MM.1S (cell line): ENCODE data around the gene SLC16A12.

Source experiments
- DNase-seq: peaks from one replicate; pipeline ENCODE4 v3.0.0-alpha.2; 2015
- H2AFZ ChIP-seq: fragments of 300-600 bp; sonication (generic); 2 replicates; pipeline ENCODE4 v1.6.0; 2016; ENCODE audit warnings: antibody characterized with exemption, low read length
- H3F3A ChIP-seq: fragments of 300-600 bp; sonication (generic); 2 replicates; pipeline ENCODE4 v1.6.1; 2016; ENCODE audit warnings: mild to moderate bottlenecking, antibody characterized with exemption, low read length, moderate library complexity, mixed read lengths; ENCODE audit not compliant: insufficient read depth
- H3K27ac ChIP-seq: fragments of 300-600 bp; sonication (generic); 2 replicates; pipeline ENCODE4 v1.5.1; 2016; ENCODE audit warnings: mild to moderate bottlenecking, low read length
- H3K27me3 ChIP-seq: fragments of 300-600 bp; sonication (generic); replicated peaks from 2 replicates; pipeline ENCODE4 v1.6.0; 2016; ENCODE audit warnings: low read length; ENCODE audit not compliant: insufficient read depth
- H3K36me3 ChIP-seq: fragments of 300-600 bp; sonication (generic); replicated peaks from 2 replicates; pipeline ENCODE4 v1.6.1; 2016; ENCODE audit warnings: mild to moderate bottlenecking, low read length, mixed read lengths; ENCODE audit not compliant: insufficient read depth
- H3K4me1 ChIP-seq: fragments of 300-600 bp; sonication (generic); 2 replicates; pipeline ENCODE4 v1.6.1; 2016; ENCODE audit warnings: low read length, mixed read lengths
- H3K4me2 ChIP-seq: fragments of 300-600 bp; sonication (generic); 2 replicates; pipeline ENCODE4 v1.6.0; 2016; ENCODE audit warnings: low read depth, low read length
- H3K4me3 ChIP-seq: fragments of 300-600 bp; sonication (generic); 2 replicates; pipeline ENCODE4 v1.5.1; 2016; ENCODE audit warnings: low read length, mixed read lengths
- H3K79me2 ChIP-seq: fragments of 300-600 bp; sonication (generic); 2 replicates; pipeline ENCODE4 v1.6.1; 2016; ENCODE audit warnings: mixed run types, low read length, mixed read lengths
- H3K9ac ChIP-seq: fragments of 300-600 bp; sonication (generic); 2 replicates; pipeline ENCODE4 v1.6.1; 2016; ENCODE audit warnings: low read length, mixed read lengths
- H3K9me2 ChIP-seq: fragments of 300-600 bp; sonication (generic); replicated peaks from 2 replicates; pipeline ENCODE4 v1.6.1; 2016; ENCODE audit warnings: mild to moderate bottlenecking, low read length, mixed read lengths; ENCODE audit not compliant: insufficient read depth
- H3K9me3 ChIP-seq: fragments of 300-600 bp; sonication (generic); replicated peaks from 2 replicates; pipeline ENCODE4 v1.6.1; 2016; ENCODE audit warnings: mild to moderate bottlenecking, low read length, mixed read lengths; ENCODE audit not compliant: insufficient read depth
- H4K20me1 ChIP-seq: fragments of 300-600 bp; sonication (generic); 2 replicates; pipeline ENCODE4 v1.6.1; 2016; ENCODE audit warnings: mild to moderate bottlenecking, low read length, moderate library complexity, mixed read lengths; ENCODE audit not compliant: insufficient read depth
- CTCF ChIP-seq: fragments of 300-600 bp; sonication (generic); IDR thresholded peaks from 2 replicates; pipeline ENCODE4 v1.5.1; 2016; ENCODE audit warnings: antibody characterized with exemption, low read length, mixed read lengths
- EZH2 ChIP-seq: fragments of 300-600 bp; sonication (generic); optimal IDR thresholded peaks from 2 replicates; pipeline ENCODE3; 2017; ENCODE audit warnings: low read depth, mild to moderate bottlenecking, antibody characterized with exemption, low read length, mixed read lengths
- EZH2phosphoT487 ChIP-seq: fragments of 300-600 bp; sonication (generic); IDR thresholded peaks from 2 replicates; pipeline ENCODE4 v1.6.1; 2018; ENCODE audit warnings: antibody characterized with exemption, low read length

Gene SLC16A12

GRCh38 chr10:89513206-89513605 lies 22.2 kb downstream of the SLC16A12 start:
- Histone ChIP-seq H3K4me1 (no peaks in the 10 kb centered on the region), H3K9ac (no peak overlapping the region), H3K27ac (no peak overlapping the region), H3K79me2 (no peaks in the 10 kb centered on the region), H4K20me1 (no peaks in the 10 kb centered on the region), H3K27me3 (no peaks in the 10 kb centered on the region), H3K4me2 (no peak overlapping the region), H3K36me3 (no peaks in the 10 kb centered on the region), H3K4me3 (no peak overlapping the region), H3K9me2 (no peaks in the 10 kb centered on the region), H2AFZ (no peak overlapping the region), H3F3A (no peaks in the 10 kb centered on the region), H3K9me3 (no peaks in the 10 kb centered on the region)
- DNase-seq, result no peak
- TF ChIP-seq CTCF (no peak), EZH2 (no peak), EZH2phosphoT487 (no peak)

GRCh38 chr10:89505640-89506275 lies 29.6 kb downstream of the SLC16A12 start:
- Histone ChIP-seq H3K27me3 (no peaks in the 10 kb centered on the region), H3K9me3 (no peaks in the 10 kb centered on the region), H4K20me1 (no peaks in the 10 kb centered on the region), H3K4me1 (no peaks in the 10 kb centered on the region), H3F3A (no peaks in the 10 kb centered on the region), H3K36me3 (no peaks in the 10 kb centered on the region), H3K79me2 (no peaks in the 10 kb centered on the region), H3K4me2 (no peak overlapping the region), H3K9ac (no peak overlapping the region), H3K27ac (no peak overlapping the region), H3K9me2 (no peaks in the 10 kb centered on the region), H2AFZ (no peak overlapping the region), H3K4me3 (no peak overlapping the region)
- DNase-seq, result no peak
- TF ChIP-seq EZH2phosphoT487 (no peak), CTCF (no peak), EZH2 (no peak)

- Histone ChIP-seq H3K4me2 (no peak overlapping the region), H4K20me1 (no peaks in the 10 kb centered on the region), H3F3A (no peaks in the 10 kb centered on the region), H3K9ac (no peak overlapping the region), H3K36me3 (no peaks in the 10 kb centered on the region), H2AFZ (no peak overlapping the region), H3K9me3 (no peaks in the 10 kb centered on the region), H3K27ac (no peak overlapping the region), H3K9me2 (no peaks in the 10 kb centered on the region), H3K27me3 (no peaks in the 10 kb centered on the region), H3K4me1 (no peaks in the 10 kb centered on the region), H3K4me3 (no peak overlapping the region), H3K79me2 (no peaks in the 10 kb centered on the region)
- DNase-seq, result no peak
- no peak for TF ChIP-seq CTCF
- TF ChIP-seq EZH2, result no peak
- no peak for TF ChIP-seq EZH2phosphoT487
Observed at GRCh38 chr10:89504691-89505090, 30.7 kb downstream of the SLC16A12 start.
